Muscle layer of colon (tissue), 2 donors: ENCODE data around the gene MYRFL.

Experiments
- H3K27ac ChIP-seq: one replicate; pipeline ENCODE4 v1.7.0; 2013; ENCODE audit warnings: low read depth, mild to moderate bottlenecking, low read length, moderate library complexity
- H3K27me3 ChIP-seq, 2 donors: one replicate each; pipeline ENCODE4 v1.7.0; 2013; ENCODE audit warnings: low read length in 2 of 2, mild to moderate bottlenecking in 2 of 2; ENCODE audit not compliant: insufficient read depth in 2 of 2, control insufficient read depth in 1 of 2
- H3K36me3 ChIP-seq: one replicate; pipeline ENCODE4 v1.7.0; 2013; ENCODE audit warnings: mild to moderate bottlenecking, low read length; ENCODE audit not compliant: insufficient read depth
- H3K4me1 ChIP-seq: one replicate; pipeline ENCODE4 v1.7.0; 2013; ENCODE audit warnings: mild to moderate bottlenecking, low read length; ENCODE audit not compliant: insufficient read depth
- H3K4me3 ChIP-seq, 2 donors: one replicate each; pipeline ENCODE4 v1.7.0; 2013; ENCODE audit warnings: low read length in 2 of 2, low read depth in 1 of 2, mild to moderate bottlenecking in 1 of 2, moderate library complexity in 1 of 2
- H3K9ac ChIP-seq: one replicate; pipeline ENCODE4 v1.7.0; 2013; ENCODE audit warnings: low read length
- H3K9me3 ChIP-seq: one replicate; pipeline ENCODE4 v1.7.0; 2013; ENCODE audit warnings: mild to moderate bottlenecking, low read length
- donor health status: abdominal sarcoma.
- donor health status: Adenocarcinoma of cecum.

MYRFL gene

GRCh38 chr12:69919495-69919894 is 94.5 kb downstream of the MYRFL start:
- H3K4me3 ChIP-seq, result no peak overlapping the region
- H3K36me3 ChIP-seq, result no peaks in the 10 kb centered on the region
- H3K9ac ChIP-seq, result no peak overlapping the region
- no peaks in the 10 kb centered on the region for H3K9me3 ChIP-seq
- H3K27ac ChIP-seq, result no peak overlapping the region
- H3K27me3 ChIP-seq, result no peaks in the 10 kb centered on the region
- H3K4me1 ChIP-seq, result no peaks in the 10 kb centered on the region

- Histone ChIP-seq H3K4me3 (no peak overlapping the region), H3K9me3 (no peaks in the 10 kb centered on the region), H3K27me3 (no peaks in the 10 kb centered on the region), H3K27ac (no peak overlapping the region), H3K4me1 (no peaks in the 10 kb centered on the region), H3K36me3 (no peaks in the 10 kb centered on the region), H3K9ac (no peak overlapping the region)
These were observed 96.8 kb downstream of the MYRFL start for GRCh38 chr12:69921831-69922230.

GRCh38 chr12:69922999-69923398 is 98.0 kb downstream of the MYRFL start:
- H3K27me3 ChIP-seq, result no peaks in the 10 kb centered on the region
- no peaks in the 10 kb centered on the region for H3K4me1 ChIP-seq
- H3K9ac ChIP-seq, result no peak overlapping the region
- no peak overlapping the region for H3K4me3 ChIP-seq
- no peaks in the 10 kb centered on the region for H3K36me3 ChIP-seq
- no peaks in the 10 kb centered on the region for H3K9me3 ChIP-seq
- H3K27ac ChIP-seq, result no peak overlapping the region

- Histone ChIP-seq H3K27me3 (no peaks in the 10 kb centered on the region), H3K27ac (no peak overlapping the region), H3K4me1 (no peaks in the 10 kb centered on the region), H3K9me3 (no peaks in the 10 kb centered on the region), H3K9ac (no peak overlapping the region), H3K4me3 (no peak overlapping the region), H3K36me3 (no peaks in the 10 kb centered on the region)
These were observed 100.3 kb downstream of the MYRFL start for GRCh38 chr12:69925291-69925690.

DNA sequence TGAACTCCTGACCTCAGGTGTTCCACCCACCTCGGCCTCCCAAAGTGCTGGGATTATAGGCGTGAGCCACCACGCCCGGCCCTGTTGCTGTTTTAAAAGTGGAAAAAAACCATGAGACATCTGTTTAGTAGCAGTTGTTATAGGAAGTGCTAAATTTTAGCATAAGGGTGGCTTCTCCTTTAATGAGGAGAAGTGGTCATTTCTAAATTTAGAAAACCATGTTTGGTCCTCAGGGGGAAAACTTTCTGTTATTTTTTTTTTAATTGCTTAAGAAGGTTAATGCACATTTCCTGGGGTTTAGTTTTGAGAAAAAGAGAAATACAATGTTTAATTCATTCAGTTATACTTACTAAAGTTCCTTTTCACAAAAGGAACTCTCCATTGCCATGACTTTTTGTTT is 102.1 kb downstream of the MYRFL start:
- Histone ChIP-seq H3K9me3 (no peaks in the 10 kb centered on the region), H3K27ac (no peak overlapping the region), H3K4me3 (no peak overlapping the region), H3K27me3 (no peaks in the 10 kb centered on the region), H3K4me1 (no peaks in the 10 kb centered on the region), H3K9ac (no peak overlapping the region), H3K36me3 (no peaks in the 10 kb centered on the region)

GRCh38 chr12:69929125-69929524 is 104.1 kb downstream of the MYRFL start:
- Histone ChIP-seq H3K4me1 (no peaks in the 10 kb centered on the region), H3K36me3 (no peaks in the 10 kb centered on the region), H3K4me3 (no peak overlapping the region), H3K9ac (no peak overlapping the region), H3K27ac (no peak overlapping the region), H3K27me3 (no peaks in the 10 kb centered on the region), H3K9me3 (no peaks in the 10 kb centered on the region)

GRCh38 chr12:69929531-69929930 is 104.5 kb downstream of the MYRFL start:
- H3K4me1 ChIP-seq, result no peaks in the 10 kb centered on the region
- H3K9ac ChIP-seq, result no peak overlapping the region
- no peaks in the 10 kb centered on the region for H3K36me3 ChIP-seq
- no peaks in the 10 kb centered on the region for H3K27me3 ChIP-seq
- no peaks in the 10 kb centered on the region for H3K9me3 ChIP-seq
- H3K4me3 ChIP-seq, result no peak overlapping the region
- no peak overlapping the region for H3K27ac ChIP-seq

- H3K4me1 ChIP-seq, result no peaks in the 10 kb centered on the region
- H3K4me3 ChIP-seq, result no peak overlapping the region
- no peak overlapping the region for H3K27ac ChIP-seq
- no peaks in the 10 kb centered on the region for H3K27me3 ChIP-seq
- no peaks in the 10 kb centered on the region for H3K36me3 ChIP-seq
- no peaks in the 10 kb centered on the region for H3K9me3 ChIP-seq
- no peak overlapping the region for H3K9ac ChIP-seq
These were observed 106.5 kb downstream of the MYRFL start for GRCh38 chr12:69931569-69931968.

DNA sequence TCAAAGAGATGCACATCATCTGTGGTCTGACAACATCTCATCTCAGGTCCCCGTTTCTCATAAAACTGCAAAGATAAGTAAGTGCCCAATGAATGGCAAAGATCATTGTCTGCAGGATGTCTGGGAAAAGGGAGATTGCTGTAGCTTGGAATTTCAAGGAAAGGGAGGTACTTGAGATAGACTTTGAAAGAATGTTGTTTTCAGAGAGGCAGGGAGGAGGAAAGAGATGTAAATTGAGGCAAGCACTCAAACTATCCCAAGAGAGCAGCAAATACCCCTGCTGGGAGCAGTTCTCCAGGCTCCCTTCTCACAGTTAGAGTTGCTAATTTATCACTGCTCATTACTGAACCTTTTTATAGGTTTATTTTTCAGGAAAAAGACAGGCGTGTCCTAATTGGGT is 107.1 kb downstream of the MYRFL start:
- Histone ChIP-seq H3K4me3 (no peak overlapping the region), H3K27me3 (no peaks in the 10 kb centered on the region), H3K4me1 (no peaks in the 10 kb centered on the region), H3K27ac (no peak overlapping the region), H3K36me3 (no peaks in the 10 kb centered on the region), H3K9ac (no peak overlapping the region), H3K9me3 (no peaks in the 10 kb centered on the region)

GRCh38 chr12:69932676-69933552 is 107.9 kb downstream of the MYRFL start:
- H3K27ac ChIP-seq, result no peak overlapping the region
- no peak overlapping the region for H3K4me3 ChIP-seq
- H3K9ac ChIP-seq, result no peak overlapping the region
- no peaks in the 10 kb centered on the region for H3K4me1 ChIP-seq
- H3K9me3 ChIP-seq, result no peaks in the 10 kb centered on the region
- no peaks in the 10 kb centered on the region for H3K27me3 ChIP-seq
- no peaks in the 10 kb centered on the region for H3K36me3 ChIP-seq

DNA sequence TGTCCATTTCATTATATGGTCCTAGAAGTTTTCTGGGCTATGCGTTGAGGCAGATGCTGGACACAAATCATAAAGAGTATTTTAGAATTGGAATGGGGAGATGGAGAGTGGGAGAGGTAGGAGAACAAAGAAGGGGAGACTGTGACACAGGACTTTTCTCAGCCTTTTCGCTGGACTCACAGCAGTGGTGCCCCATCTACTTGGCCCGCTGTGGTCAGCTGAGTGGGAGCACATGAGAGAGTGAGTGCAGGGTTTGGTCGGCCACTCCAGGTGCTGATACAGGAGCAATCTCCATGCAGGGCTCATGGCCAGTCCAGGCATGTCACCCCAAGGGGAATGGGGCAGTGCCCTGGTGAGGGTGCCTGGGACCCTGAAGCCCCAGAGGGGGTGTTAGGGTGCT is 109.0 kb downstream of the MYRFL start:
- Histone ChIP-seq H3K4me1 (no peaks in the 10 kb centered on the region), H3K36me3 (no peaks in the 10 kb centered on the region), H3K27ac (no peak overlapping the region), H3K9me3 (no peaks in the 10 kb centered on the region), H3K4me3 (no peak overlapping the region), H3K27me3 (no peaks in the 10 kb centered on the region), H3K9ac (no peak overlapping the region)

DNA sequence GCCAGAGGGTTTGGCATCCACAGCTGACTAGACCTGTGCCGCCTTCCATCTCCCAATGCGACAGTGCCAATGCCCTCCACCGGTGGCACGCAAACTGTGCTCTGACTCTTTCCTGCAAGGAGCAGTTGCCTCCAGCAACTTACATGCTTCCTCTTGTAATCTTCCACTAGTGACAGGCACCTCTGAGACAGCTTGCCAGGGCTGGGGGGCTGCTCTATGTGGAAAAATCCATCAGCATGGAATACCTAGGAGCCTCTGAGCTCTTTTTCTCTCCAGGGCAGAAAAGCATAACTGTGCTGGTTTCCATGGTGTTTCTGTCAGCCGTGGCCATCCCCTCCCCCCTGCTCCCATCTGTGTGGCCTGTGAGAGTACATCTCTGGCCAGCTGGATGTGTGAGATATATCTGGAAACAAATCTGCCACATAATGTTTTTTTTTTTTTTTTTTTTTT is 110.6 kb downstream of the MYRFL start:
- H3K9me3 ChIP-seq, result no peaks in the 10 kb centered on the region
- H3K4me1 ChIP-seq, result no peaks in the 10 kb centered on the region
- H3K27ac ChIP-seq, result no peak overlapping the region
- H3K27me3 ChIP-seq, result no peaks in the 10 kb centered on the region
- no peak overlapping the region for H3K9ac ChIP-seq
- no peak overlapping the region for H3K4me3 ChIP-seq
- H3K36me3 ChIP-seq, result no peaks in the 10 kb centered on the region
